Gastroesophageal sphincter (tissue), 4 donors: ENCODE data around the gene SUGCT. TPM values are rescaled to one million over a fixed set of nuclear protein-coding genes. Genes with fewer than 3 reads are reported as not detected.

Experiments
- ATAC-seq: fragments of 150-250 bp; one replicate; pipeline ENCODE4 v1.9.1; 2016; ENCODE audit warnings: mild to moderate bottlenecking, moderate library complexity
- H3K27ac ChIP-seq, 4 donors: fragments of 200-600 bp; sonication (generic) in 3 of 4; 1 replicate in 3 of 4; 2 replicates in 1 of 4; pipeline ENCODE4 v1.5.1; 2016 to 2019
- H3K27me3 ChIP-seq: fragments of 200-600 bp; sonication (generic); one replicate; pipeline ENCODE4 v1.5.1; 2019
- H3K36me3 ChIP-seq, 2 donors: fragments of 200-600 bp; sonication (generic); one replicate each; pipeline ENCODE4 v1.5.1; 2019; ENCODE audit warnings: control low read depth in 1 of 2
- H3K4me1 ChIP-seq, 3 donors: fragments of 200-600 bp; sonication (generic); 1 replicate in 2 of 3; 2 replicates in 1 of 3; pipeline ENCODE4 v1.5.1; 2016 to 2019; ENCODE audit warnings: control low read depth in 2 of 3
- H3K4me3 ChIP-seq, 2 donors: fragments of 200-600 bp; sonication (generic); one replicate each; pipeline ENCODE4 v1.5.1; 2019; ENCODE audit warnings: mild to moderate bottlenecking in 1 of 2, moderate library complexity in 1 of 2
- H3K9me3 ChIP-seq, 3 donors: fragments of 200-600 bp; sonication (generic); one replicate each; pipeline ENCODE4 v1.5.1; 2017 to 2019; ENCODE audit warnings: control low read depth in 2 of 3
- CTCF ChIP-seq, 4 experiments: fragments of 200-600 bp in 2 of 4; fragments of 450-650 bp in 2 of 4; sonication (generic) in 1 of 4; IDR thresholded peaks; one replicate each; pipeline ENCODE4 v1.5.1; 2017 to 2019; ENCODE audit warnings: antibody characterized with exemption in 4 of 4, mild to moderate bottlenecking in 2 of 4, moderate library complexity in 2 of 4
- EP300 ChIP-seq: sonication (generic); formaldehyde crosslinking; IDR thresholded peaks from one replicate; pipeline ENCODE4 v1.6.1; 2017; ENCODE audit warnings: antibody characterized with exemption, mild to moderate bottlenecking
- POLR2A ChIP-seq, 2 donors: fragments of 450-650 bp; IDR thresholded peaks; one replicate each; pipeline ENCODE4 v1.6.1; 2017; ENCODE audit warnings: antibody characterized with exemption in 2 of 2, mild to moderate bottlenecking in 2 of 2, moderate library complexity in 1 of 2
- POLR2AphosphoS5 ChIP-seq: sonication (generic); formaldehyde crosslinking; IDR thresholded peaks from one replicate; pipeline ENCODE4 v1.6.1; 2017; ENCODE audit warnings: antibody characterized with exemption
- WGBS, 2 donors: methylation state at CpG; one replicate each; pipeline ENCODE4 v1.1.5; 2018; ENCODE audit warnings: low coverage in 1 of 2; 5-methylcytosine and 5-hydroxymethylcytosine counted together
- total RNA-seq, 4 donors: library from RNA; depleted of rRNA; stranded (reverse); fragments of >200 nt; gene quantifications; one replicate each; pipeline ENCODE4 v1.1.0, GENCODE V29; 2016

The SUGCT gene
- total RNA-seq, 4 donors from 2014 or later, result 1.2 to 17.3 (median 10.8) TPM

GRCh38 chr7:40175725-40176510 is 41.1 kb downstream of the SUGCT start:
- no peaks in the 10 kb centered on the region for H3K4me1 ChIP-seq
- no peak overlapping the region for H3K4me3 ChIP-seq
- no peak for TF ChIP-seq CTCF (IDR thresholded peaks at IDR 0.05)
- no peak for TF ChIP-seq POLR2A (IDR thresholded peaks at IDR 0.05)
- TF ChIP-seq EP300, result no peak
- TF ChIP-seq POLR2AphosphoS5, result no peak
- WGBS, 2 donors, result 89 to 92% methylated on average over 4 to 7 of the region's 9 CpGs
- no peaks in the 10 kb centered on the region for H3K9me3 ChIP-seq
- H3K36me3 ChIP-seq, result no peaks in the 10 kb centered on the region
- no peak overlapping the region for H3K27ac ChIP-seq
- ATAC-seq, result no peak
- H3K27me3 ChIP-seq, result no peaks in the 10 kb centered on the region

DNA sequence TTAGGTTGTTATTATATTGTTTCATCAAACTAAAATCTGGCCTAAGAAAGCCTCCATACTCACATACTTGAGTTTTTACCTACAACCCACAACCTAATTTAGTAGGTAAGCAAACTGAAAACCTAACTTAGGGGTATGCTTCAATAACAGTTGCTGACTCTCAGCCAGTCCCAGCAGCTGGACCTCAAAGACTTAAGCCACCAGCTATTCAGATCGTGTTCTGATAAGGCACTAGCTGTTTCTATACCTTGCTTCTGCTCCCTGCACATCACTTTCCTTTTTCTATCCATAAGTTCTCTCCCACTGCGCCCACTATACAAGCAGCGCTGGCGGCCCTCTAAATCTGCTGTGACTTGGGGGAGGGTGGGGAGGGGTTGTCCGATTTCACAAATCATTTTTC is 42.3 kb downstream of the SUGCT start:
- WGBS, 2 donors, result 67 to 89% methylated on average over 1 to 5 of the region's 5 CpGs
- no peaks in the 10 kb centered on the region for H3K9me3 ChIP-seq
- H3K27ac ChIP-seq, result no peak overlapping the region
- ATAC-seq, result no peak
- TF ChIP-seq POLR2A (IDR thresholded peaks at IDR 0.05) (no peak), EP300 (no peak), POLR2AphosphoS5 (no peak), CTCF (IDR thresholded peaks at IDR 0.05) (no peak)
- H3K4me3 ChIP-seq, result no peak overlapping the region
- no peaks in the 10 kb centered on the region for H3K27me3 ChIP-seq
- peaks cover 0 to 2% of the 10 kb centered on the region in 2 donors for H3K36me3 ChIP-seq
- no peaks in the 10 kb centered on the region for H3K4me1 ChIP-seq

- Histone ChIP-seq H3K36me3 (peaks cover 0 to 15% of the 10 kb centered on the region in 2 donors), H3K27ac (no peak overlapping the region)
- WGBS, 2 donors, result 92 to 94% methylated on average over 2 to 4 of the region's 4 CpGs
Measured at GRCh38 chr7:40182452-40182851, 47.6 kb downstream of the SUGCT start.

GRCh38 chr7:40186586-40186985 is 51.8 kb downstream of the SUGCT start:
- H3K36me3 ChIP-seq, result peaks cover 0 to 15% of the 10 kb centered on the region in 2 donors
- 63 to 67% methylated on average over 1 of the region's 1 CpG for WGBS, 2 donors
- H3K27me3 ChIP-seq, result no peaks in the 10 kb centered on the region
- ATAC-seq, result no peak
- no peaks in the 10 kb centered on the region for H3K9me3 ChIP-seq
- no peak overlapping the region for H3K27ac ChIP-seq
- H3K4me3 ChIP-seq, result no peak overlapping the region
- peaks cover 0 to under 1% (median 0%) of the 10 kb centered on the region in 3 donors for H3K4me1 ChIP-seq
- TF ChIP-seq POLR2A (IDR thresholded peaks at IDR 0.05), result no peak
- no peak for TF ChIP-seq POLR2AphosphoS5
- TF ChIP-seq CTCF (IDR thresholded peaks at IDR 0.05), result no peak
- TF ChIP-seq EP300, result no peak

More at GRCh38 chr7:40182452-40182851, 47.6 kb downstream of the SUGCT start:
- H3K27me3 ChIP-seq, result no peaks in the 10 kb centered on the region
- ATAC-seq, result no peak
- TF ChIP-seq CTCF (IDR thresholded peaks at IDR 0.05) (no peak), EP300 (no peak), POLR2AphosphoS5 (no peak), POLR2A (IDR thresholded peaks at IDR 0.05) (no peak)
- no peaks in the 10 kb centered on the region for H3K4me1 ChIP-seq
- no peak overlapping the region for H3K4me3 ChIP-seq
- H3K9me3 ChIP-seq, result no peaks in the 10 kb centered on the region

- TF ChIP-seq POLR2A (IDR thresholded peaks at IDR 0.05), result no peak
- no peak for TF ChIP-seq POLR2AphosphoS5
- no peak for TF ChIP-seq CTCF (IDR thresholded peaks at IDR 0.05)
- TF ChIP-seq EP300, result no peak
Measured at GRCh38 chr7:40192036-40192435, 57.2 kb downstream of the SUGCT start.

More at GRCh38 chr7:40192036-40192435, 57.2 kb downstream of the SUGCT start:
- Histone ChIP-seq H3K4me1 (peaks cover 0 to 12% (median 3%) of the 10 kb centered on the region in 3 donors), H3K36me3 (no peaks in the 10 kb centered on the region), H3K4me3 (no peak overlapping the region), H3K9me3 (no peaks in the 10 kb centered on the region), H3K27ac (peak overlapping the region in 3 of 4 donors; percentile 4 to 78 (median 65)), H3K27me3 (no peaks in the 10 kb centered on the region)
- ATAC-seq, result peak; percentile 38
- 83% methylated on average over 2 of the region's 2 CpGs; no CpG with 5 or more reads in 1 of the 2 donors for WGBS, 2 donors
